Right lobe of liver (tissue), 4 donors: ENCODE measurements around the gene ADD2.

Experiments
- CTCF ChIP-seq, 4 donors: fragments of 200-600 bp in 3 of 4; fragments of 450-650 bp in 1 of 4; IDR thresholded peaks; one replicate each; pipeline versions ENCODE4 v1.5.1 to v1.8.0; 2016 to 2022; ENCODE audit warnings: antibody characterized with exemption in 4 of 4, mild to moderate bottlenecking in 2 of 4
- POLR2A ChIP-seq: fragments of 450-650 bp; IDR thresholded peaks from one replicate; pipeline ENCODE4 v1.6.1; 2017; ENCODE audit warnings: antibody characterized with exemption, mild to moderate bottlenecking
- donor health status: DM: no; HTN: no; CAD: no.
- donor health status: DM: no; HTN: no; CAD: no.
- donor health status: DM: no; HTN: yes; CAD: no.

DNA sequence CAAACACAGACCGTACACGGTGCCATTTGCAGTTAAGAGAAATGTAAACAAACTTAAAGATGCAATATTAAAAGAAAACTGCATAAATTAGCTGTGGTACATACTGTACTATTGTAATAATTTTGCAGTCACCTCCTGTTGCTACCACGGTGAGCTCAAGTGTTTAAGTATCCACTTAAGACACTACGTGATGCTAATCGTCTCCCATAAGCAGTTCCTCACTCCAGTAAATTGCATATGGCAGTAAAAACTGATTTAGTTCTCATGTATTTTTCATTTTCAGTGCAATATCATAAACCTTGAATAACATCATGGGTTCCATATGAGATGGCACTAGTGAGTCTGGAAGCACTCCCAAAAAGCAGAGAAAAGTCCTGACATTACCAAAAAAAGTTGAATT lies 38.0 kb upstream of the ADD2 start:
- TF ChIP-seq POLR2A (no peak), CTCF (IDR thresholded peaks at IDR 0.05) (no peak)
